ENCODE measurements around the gene CMTM7. TPM values are rescaled to one million over a fixed set of nuclear protein-coding genes. Genes with fewer than 3 reads are reported as not detected.

The CMTM7 gene
- total and polyA plus RNA-seq, 2 of the 13 experiments (the other 11 are each of a cell fraction or from before 2014, with no cell fraction given) = 20.9 to 21.4 TPM

- Histone ChIP-seq H3K9me3 (ENCODE audit: low read length) (no peaks in the 10 kb centered on the region), H3K4me1 (ENCODE audit: insufficient read depth, low read length) (peaks cover 49% of the 10 kb centered on the region), H3K4me3 (replicated peaks in 1 of 3; ENCODE audit: insufficient read depth in 1 of 3, low read depth in 2 of 3, low read length in 3 of 3) (no peak overlapping the region), H4K20me1 (ENCODE audit: insufficient read depth, low read length) (no peaks in the 10 kb centered on the region), H2AFZ (ENCODE audit: low read length) (no peak overlapping the region), H3K27ac (ENCODE audit: extremely low read length, insufficient read depth, low read length) (no peak overlapping the region), H3K79me2 (ENCODE audit: insufficient read depth, low read length) (peaks cover 36% of the 10 kb centered on the region), H3K36me3 (replicated peaks in 1 of 2; ENCODE audit: control insufficient read depth in 1 of 2, insufficient read depth in 2 of 2, low read length in 2 of 2) (no peaks in the 10 kb centered on the region), H3K4me2 (ENCODE audit: low read depth, low read length) (no peak overlapping the region), H3K27me3 (ENCODE audit: control insufficient read depth in 1 of 2, insufficient read depth in 2 of 2, low read length in 2 of 2) (no peaks in the 10 kb centered on the region; a peak in 1 of 5 replicates), H3K9ac (ENCODE audit: insufficient read depth, low read depth, low read length) (no peak overlapping the region)
- TF ChIP-seq GMEB1 (CRISPR knock-in tag; IDR thresholded peaks at IDR 0.05; ENCODE audit: borderline replicate concordance) = no peak
- TF ChIP-seq ZNF343 (CRISPR knock-in tag; IDR thresholded peaks at IDR 0.05) = no peak
- TF ChIP-seq, protein P1, sequence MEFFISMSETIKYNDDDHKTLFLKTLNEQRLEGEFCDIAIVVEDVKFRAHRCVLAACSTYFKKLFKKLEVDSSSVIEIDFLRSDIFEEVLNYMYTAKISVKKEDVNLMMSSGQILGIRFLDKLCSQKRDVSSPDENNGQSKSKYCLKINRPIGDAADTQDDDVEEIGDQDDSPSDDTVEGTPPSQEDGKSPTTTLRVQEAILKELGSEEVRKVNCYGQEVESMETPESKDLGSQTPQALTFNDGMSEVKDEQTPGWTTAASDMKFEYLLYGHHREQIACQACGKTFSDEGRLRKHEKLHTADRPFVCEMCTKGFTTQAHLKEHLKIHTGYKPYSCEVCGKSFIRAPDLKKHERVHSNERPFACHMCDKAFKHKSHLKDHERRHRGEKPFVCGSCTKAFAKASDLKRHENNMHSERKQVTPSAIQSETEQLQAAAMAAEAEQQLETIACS (CRISPR knock-in tag; IDR thresholded peaks at IDR 0.05) = no peak
- no peak for TF ChIP-seq RAD21 (CRISPR knock-in tag; IDR thresholded peaks at IDR 0.05)
- TF ChIP-seq ZFP41 (CRISPR knock-in tag; IDR thresholded peaks at IDR 0.05; ENCODE audit: borderline replicate concordance) = no peak
- TF ChIP-seq STAT5B (CRISPR knock-in tag; IDR thresholded peaks at IDR 0.05) = no peak
- TF ChIP-seq ZNF720 (CRISPR knock-in tag; IDR thresholded peaks at IDR 0.05) = no peak
- TF ChIP-seq ZNF33A (CRISPR knock-in tag; IDR thresholded peaks at IDR 0.05; ENCODE audit: borderline replicate concordance) = no peak
- TF ChIP-seq TOPORS (CRISPR knock-in tag; IDR thresholded peaks at IDR 0.05) = no peak
- TF ChIP-seq TBX3 (IDR thresholded peaks at IDR 0.05; ENCODE audit: borderline replicate concordance) = no peak
- no peak for TF ChIP-seq FOXA1 (IDR thresholded peaks at IDR 0.05)
- TF ChIP-seq FOXA1 (CRISPR knock-in tag; IDR thresholded peaks at IDR 0.05) = no peak
- no peak for TF ChIP-seq MXD1 (CRISPR knock-in tag; IDR thresholded peaks at IDR 0.05)
- no peak for TF ChIP-seq PPARG (CRISPR knock-in tag; conservative IDR thresholded peaks at IDR 0.05)
- TF ChIP-seq, protein P2, sequence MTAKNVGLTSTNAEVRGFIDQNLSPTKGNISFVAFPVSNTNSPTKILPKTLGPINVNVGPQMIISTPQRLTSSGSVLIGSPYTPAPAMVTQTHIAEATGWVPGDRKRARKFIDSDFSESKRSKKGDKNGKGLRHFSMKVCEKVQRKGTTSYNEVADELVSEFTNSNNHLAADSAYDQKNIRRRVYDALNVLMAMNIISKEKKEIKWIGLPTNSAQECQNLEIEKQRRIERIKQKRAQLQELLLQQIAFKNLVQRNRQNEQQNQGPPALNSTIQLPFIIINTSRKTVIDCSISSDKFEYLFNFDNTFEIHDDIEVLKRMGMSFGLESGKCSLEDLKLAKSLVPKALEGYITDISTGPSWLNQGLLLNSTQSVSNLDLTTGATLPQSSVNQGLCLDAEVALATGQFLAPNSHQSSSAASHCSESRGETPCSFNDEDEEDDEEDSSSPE (CRISPR knock-in tag; IDR thresholded peaks at IDR 0.05) = no peak
- no peak for TF ChIP-seq KLF12 (CRISPR knock-in tag; IDR thresholded peaks at IDR 0.05; ENCODE audit: borderline replicate concordance)
- no peak for TF ChIP-seq PRDM4 (CRISPR knock-in tag; IDR thresholded peaks at IDR 0.05; ENCODE audit: borderline replicate concordance)
- TF ChIP-seq SMAD1 (CRISPR knock-in tag; IDR thresholded peaks at IDR 0.05; ENCODE audit: borderline replicate concordance, low read depth) = no peak
- BruUV-seq (replicated peaks) = no TSS peak
- ChIA-PET CTCF (ENCODE audit: low intra/inter-chr PET ratio, low total read pairs) (no interaction called here), POLR2A (no interaction called here)
- 97% methylated on average over 2 of the region's 2 CpGs for WGBS (ENCODE audit: low lambda C conversion rate)
- intact Hi-C loops (cut with micrococcal nuclease; ENCODE audit: unreplicated experiment) (no loop called here), in situ Hi-C loops (cut with HindIII; ENCODE audit: extremely low pct_ligation_motif_present, low pct_unique_long_range_greater_than_20kb) (no loop called here)
- FAIRE-seq (no peak), DNase-seq (ENCODE audit: low spot score) (no peak), ATAC-seq (no peak)
Measured at GRCh38 chr3:32499585-32499984, 107.9 kb downstream of the CMTM7 start.
